ENCODE results near the gene MTTP.

The MTTP gene

DNA sequence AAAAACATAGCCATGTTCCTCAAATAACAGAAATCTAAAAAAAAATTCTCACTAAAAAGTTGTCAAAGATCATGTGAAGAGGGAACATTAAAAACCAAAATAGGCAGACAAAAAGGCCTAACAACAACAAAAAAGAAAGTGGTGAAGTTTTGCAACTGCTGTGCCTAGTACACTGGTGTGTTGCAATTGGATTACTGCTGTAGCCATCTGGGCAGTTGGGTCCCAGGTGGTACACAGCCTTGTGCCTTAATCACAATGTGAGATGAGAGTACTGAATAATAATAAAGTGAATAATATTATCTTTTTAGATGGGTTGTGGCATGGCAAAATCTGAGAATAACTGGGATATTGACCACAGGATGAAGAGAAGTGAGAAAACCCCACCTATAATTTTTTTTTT, 71.0 kb downstream of the MTTP start:
- DNase-seq (ENCODE audit: low read depth in 2 of 2), result no peak
- H3K4me3 ChIP-seq (replicated peaks in 1 of 2; ENCODE audit: low read depth in 2 of 2, low read length in 2 of 2), result no peak overlapping the region
- TF ChIP-seq, protein P1, sequence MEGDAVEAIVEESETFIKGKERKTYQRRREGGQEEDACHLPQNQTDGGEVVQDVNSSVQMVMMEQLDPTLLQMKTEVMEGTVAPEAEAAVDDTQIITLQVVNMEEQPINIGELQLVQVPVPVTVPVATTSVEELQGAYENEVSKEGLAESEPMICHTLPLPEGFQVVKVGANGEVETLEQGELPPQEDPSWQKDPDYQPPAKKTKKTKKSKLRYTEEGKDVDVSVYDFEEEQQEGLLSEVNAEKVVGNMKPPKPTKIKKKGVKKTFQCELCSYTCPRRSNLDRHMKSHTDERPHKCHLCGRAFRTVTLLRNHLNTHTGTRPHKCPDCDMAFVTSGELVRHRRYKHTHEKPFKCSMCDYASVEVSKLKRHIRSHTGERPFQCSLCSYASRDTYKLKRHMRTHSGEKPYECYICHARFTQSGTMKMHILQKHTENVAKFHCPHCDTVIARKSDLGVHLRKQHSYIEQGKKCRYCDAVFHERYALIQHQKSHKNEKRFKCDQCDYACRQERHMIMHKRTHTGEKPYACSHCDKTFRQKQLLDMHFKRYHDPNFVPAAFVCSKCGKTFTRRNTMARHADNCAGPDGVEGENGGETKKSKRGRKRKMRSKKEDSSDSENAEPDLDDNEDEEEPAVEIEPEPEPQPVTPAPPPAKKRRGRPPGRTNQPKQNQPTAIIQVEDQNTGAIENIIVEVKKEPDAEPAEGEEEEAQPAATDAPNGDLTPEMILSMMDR (IDR thresholded peaks at IDR 0.05; ENCODE audit: low read depth, low read length), result no peak

DNA sequence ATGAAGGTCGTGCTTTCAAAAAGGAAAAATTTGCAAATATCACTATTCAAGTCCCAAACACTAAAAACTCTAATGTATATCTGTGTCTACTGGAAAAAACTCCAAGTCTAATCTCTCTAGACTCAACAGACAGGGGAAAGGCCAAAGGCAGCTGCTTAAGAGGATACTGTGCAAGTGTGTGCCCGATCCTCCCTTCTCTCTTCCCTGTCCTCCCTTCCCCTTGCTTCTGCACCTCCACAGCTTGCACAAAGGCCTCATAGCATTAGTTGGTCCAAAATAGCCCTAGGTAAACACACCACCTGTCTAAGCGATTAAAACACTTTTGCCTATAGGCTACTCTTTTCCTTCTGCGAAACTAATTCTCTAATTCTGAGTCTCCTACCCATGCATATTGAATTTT, 72.4 kb downstream of the MTTP start:
- TF ChIP-seq, protein P1 (IDR thresholded peaks at IDR 0.05; ENCODE audit: low read depth, low read length), result no peak
- DNase-seq (ENCODE audit: low read depth in 2 of 2), result no peak
- H3K4me3 ChIP-seq (replicated peaks in 1 of 2; ENCODE audit: low read depth in 2 of 2, low read length in 2 of 2), result no peak overlapping the region

DNA sequence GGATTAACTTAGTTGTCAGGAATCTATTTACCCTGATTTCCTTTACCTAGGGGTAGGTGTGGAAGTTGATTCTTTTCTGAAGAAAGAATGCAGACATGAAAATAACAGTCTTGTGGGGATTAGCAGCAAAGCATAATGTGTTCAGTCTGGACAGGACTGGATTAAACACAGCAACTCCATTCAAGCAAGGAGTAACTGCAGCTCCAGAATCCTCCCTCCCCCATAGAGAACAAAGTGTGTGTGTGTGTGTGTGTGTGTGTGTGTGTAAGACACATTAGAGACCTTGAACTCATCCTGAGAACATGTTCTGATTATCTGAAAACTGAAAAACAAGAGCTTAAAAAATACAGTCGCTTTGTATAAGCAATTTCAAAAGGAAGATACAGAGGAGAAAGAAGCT, 73.7 kb downstream of the MTTP start:
- no peak for DNase-seq (ENCODE audit: low read depth in 2 of 2)
- H3K4me3 ChIP-seq (replicated peaks in 1 of 2; ENCODE audit: low read depth in 2 of 2, low read length in 2 of 2), result no peak overlapping the region
- TF ChIP-seq, protein P1 (IDR thresholded peaks at IDR 0.05; ENCODE audit: low read depth, low read length), result no peak

DNA sequence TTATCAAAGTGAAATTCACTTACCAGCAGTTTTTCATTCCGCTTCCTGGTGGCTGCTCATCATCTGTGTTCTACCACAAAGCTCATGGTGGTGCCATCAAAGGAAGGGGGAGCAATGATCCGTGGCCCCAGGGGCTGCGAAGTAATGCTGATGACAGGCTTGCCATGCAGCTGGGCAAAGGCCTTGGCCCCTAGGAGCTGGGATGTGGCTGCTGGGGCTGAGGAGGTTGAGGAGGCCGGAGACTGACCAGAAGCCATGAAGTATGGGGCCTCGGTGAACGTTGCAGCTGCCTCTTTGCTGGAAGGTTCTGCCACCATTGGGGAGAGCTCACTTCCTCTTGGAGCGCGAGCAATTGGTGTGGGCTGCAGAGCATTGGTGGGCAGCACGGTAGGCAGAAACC, 74.6 kb downstream of the MTTP start:
- no peak overlapping the region for H3K4me3 ChIP-seq (replicated peaks in 1 of 2; ENCODE audit: low read depth in 2 of 2, low read length in 2 of 2)
- DNase-seq (ENCODE audit: low read depth in 2 of 2), result no peak
- TF ChIP-seq, protein P1 (IDR thresholded peaks at IDR 0.05; ENCODE audit: low read depth, low read length), result no peak

DNA sequence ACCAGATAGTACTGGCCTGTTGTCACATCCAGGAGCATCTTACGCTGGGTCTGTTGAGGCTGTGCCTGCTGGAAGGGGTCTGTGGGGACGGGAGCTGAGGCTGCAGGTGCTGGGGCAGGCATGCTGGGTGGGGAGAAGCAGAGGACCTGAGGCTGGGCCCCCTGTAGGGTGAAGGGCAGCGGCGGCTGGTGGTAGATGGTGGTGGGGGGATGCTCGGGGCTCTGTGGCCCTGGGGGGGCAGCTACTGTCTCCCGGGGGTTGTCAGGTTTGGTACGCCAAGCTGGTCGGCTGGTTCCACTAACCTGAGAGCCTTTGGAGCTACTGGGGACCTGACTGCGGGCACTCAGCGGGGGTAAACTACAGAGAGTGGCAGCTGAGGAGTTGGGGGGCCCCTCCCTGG, 75.2 kb downstream of the MTTP start:
- no peak for DNase-seq (ENCODE audit: low read depth in 2 of 2)
- TF ChIP-seq, protein P1 (IDR thresholded peaks at IDR 0.05; ENCODE audit: low read depth, low read length), result no peak
- H3K4me3 ChIP-seq (replicated peaks in 1 of 2; ENCODE audit: low read depth in 2 of 2, low read length in 2 of 2), result no peak overlapping the region

DNA sequence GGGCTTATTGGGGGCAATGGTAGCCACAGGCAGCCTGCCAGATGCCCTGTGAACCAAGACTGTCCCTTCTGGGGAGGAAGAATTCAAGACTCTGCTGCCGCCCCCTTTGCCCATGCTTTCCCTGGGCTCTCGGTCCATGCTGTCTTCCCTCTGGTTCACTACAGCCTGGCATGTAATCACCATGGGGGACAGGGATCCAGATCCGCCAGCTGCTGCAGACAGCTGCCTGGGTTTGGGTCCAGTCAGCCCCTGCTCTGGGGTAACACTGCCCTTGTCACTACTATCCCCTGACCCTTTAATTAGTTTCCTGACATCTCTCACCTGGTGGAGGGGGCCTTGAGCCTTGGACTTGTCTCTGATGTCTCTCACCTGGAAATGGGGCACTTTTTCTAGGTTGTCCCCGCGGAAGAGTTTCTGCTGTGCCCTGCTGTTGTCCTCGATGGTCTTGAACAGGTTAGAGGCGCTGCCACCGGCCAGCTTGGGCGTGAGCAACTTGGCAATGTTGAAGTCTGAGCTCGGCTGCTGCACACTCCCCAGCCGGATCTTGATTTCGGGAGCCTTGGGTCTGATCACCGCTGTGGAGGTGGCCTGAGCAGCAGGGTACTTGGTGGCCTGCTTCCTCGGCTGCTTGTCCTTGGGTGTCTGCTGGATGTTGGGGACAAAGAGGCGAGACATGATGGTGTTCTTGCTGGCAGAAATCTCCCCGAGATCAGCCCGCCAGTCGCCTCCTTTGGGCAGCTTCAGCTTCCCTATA, 76.6 kb downstream of the MTTP start:
- no peak for DNase-seq (ENCODE audit: low read depth in 2 of 2)
- TF ChIP-seq, protein P1 (IDR thresholded peaks at IDR 0.05; ENCODE audit: low read depth, low read length), result no peak

More for the DNA sequence above, 76.6 kb downstream of the MTTP start:
- H3K4me3 ChIP-seq (replicated peaks in 1 of 2; ENCODE audit: low read depth in 2 of 2, low read length in 2 of 2), result no peak overlapping the region
